GM19372 (cell line): ENCODE measurements around the gene FCHO1.

Source experiments
- ATAC-seq: cut with Tn5 transposase; IDR thresholded peaks from one replicate; pipeline ENCODE4 v1.9.1; 2021; ENCODE audit warnings: mild to moderate bottlenecking, low read depth, moderate library complexity; ENCODE audit not compliant: unreplicated experiment

The FCHO1 gene

GRCh38 chr19:17734146-17734545, 17.1 kb upstream of the FCHO1 start:
- no peak for ATAC-seq

DNA sequence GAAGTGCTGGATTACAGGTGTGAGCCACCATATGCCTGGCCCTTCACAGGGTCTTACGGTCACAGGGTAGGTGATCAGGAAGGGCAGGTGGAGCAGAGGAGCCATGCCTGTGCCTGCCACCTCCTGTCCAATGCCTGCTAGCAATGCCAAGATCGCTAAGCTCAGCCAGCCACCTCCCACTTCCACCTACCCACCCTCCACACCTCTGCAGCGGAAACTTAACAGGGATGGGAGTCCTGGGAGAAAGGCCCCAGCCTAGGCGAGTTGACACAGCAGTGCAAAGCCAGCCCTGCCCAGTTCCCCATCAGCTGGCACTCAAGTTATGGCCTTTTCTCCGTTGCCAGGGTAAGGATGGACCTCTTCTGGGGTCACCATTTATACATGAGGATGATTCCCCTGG, 15.9 kb upstream of the FCHO1 start:
- ATAC-seq = no peak

GRCh38 chr19:17737690-17738153, 13.6 kb upstream of the FCHO1 start:
- ATAC-seq = no peak

- ATAC-seq = no peak
Measured at GRCh38 chr19:17739121-17739875, 12.0 kb upstream of the FCHO1 start.

DNA sequence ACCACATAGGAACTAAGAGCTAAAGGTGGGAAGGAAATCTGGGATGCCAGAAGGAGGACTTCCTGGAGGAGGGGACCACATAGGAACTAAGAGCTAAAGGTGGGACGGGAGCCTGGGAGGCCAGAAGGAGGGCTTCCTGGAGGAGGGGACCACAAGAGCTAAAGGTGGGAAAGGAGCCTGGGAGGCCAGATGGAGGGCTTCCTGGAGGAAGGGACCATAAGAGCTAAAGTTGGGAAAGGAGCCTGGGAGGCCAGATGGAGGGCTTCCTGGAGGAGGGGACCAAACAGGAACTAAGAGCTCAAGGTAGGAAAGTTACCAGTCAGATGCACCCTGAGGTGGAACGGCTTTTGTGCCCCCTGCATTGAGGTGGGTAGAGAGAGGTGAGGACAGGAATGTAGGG, 9.8 kb upstream of the FCHO1 start:
- ATAC-seq = no peak

DNA sequence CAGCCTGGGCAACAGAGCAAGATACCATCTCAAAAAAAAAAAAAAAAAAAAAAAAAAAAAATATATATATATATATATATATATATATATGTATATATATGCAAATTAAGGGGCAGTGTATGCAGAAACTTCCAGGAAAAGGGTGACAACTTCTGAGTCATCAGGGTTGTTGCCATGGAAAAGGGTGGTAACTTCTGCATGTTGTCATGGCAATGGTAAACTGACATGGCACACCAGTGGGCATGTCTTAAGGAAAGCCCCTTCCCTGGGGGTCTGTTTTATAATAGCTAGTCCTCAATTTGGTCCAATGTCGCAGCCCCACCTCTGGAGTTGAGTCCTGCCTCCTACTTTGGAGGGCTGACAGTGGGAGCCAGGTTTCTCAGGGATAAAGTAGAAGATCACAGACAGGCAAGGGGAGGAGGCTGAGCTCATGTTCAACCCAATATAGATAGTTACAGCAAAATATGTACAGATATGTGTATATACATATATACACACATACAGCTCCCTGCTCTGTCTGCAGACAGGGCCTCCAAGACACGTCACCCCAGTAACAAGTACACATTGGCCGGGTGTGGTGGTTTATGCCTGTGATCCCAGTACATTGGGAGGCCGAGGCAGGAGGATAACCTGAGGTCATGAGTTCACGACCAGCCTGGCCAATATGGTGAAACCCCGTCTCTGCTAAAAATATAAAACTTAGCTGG, 7.2 kb upstream of the FCHO1 start:
- ATAC-seq = no peak

DNA sequence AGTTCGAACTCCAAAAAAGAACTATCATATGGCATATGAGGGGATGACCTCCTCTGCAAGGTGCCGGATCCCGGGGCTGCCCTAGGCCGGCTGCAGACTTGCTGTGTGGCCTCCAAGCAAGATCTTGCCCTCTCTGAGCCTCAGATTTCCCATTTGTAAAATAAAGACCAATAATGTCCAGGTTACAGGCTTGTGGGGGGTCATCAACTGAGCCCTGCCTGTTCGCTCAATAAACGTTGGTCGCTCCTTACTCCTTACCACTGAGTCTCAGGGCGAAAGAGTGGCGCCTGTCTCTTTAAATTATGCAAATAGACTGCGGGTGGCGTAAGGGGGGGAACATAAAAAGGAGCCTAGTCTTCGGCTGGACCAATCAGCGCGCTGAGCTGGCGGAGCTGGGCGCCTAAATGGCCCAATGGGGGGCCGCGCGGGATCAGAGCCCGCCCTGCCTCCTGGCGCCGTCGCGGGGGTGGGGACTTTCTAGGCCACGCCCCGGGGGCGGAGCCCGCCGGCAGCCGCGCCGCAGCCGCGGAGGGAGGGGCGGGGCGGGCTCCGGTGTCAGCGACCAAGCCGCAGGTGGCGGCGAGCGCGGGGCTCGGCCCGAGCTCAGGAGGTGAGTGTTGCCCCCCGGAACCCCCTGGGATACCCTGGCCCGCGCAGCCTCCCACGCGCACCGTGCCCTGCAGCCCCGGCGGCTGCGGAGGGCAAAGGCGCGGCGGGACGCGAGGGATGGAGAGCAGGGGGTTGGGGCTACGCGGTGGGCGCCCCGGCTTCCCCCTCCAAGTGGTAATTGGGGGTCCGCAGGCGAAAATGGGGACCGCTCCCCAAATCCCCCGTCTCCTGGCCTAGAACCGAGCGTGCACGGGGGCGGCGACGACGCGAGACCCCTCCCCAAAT, 3.8 kb upstream of the FCHO1 start:
- ATAC-seq = peak; percentile 82

DNA sequence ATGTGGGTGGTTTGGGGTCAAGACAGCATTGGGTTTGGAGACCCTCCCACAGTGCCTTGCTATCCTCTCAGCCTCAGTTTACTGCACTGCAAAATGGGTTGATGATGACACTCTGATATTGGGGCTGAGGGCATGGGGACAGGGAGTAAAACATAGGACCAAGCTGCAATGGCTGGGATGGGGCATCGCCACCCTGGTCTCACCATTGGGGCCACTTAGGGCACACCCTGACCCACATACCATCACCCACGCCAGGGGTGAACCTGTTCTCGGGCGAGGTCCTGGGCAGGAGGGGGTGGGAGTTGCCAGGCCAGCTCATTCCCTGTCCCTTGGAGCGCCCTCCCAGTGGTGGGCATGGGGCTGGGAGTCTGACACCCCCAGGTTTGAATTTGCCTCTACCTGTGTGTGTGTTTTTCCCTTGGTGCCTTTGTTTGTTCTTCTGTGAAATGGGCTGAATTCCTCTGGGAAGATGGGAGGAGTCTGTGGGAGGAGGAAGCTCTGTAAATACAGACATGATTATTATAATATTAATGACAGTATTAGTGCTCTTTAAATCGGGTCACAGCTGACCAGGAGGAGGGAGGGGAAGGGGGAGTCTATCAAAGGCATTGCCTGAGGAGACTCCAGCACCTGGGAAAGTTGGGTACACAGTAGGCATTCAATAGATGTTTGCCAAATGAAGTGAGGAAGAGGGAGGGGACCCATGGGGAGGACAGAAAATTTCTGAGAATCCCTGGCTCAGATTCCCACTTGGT, 2.2 kb upstream of the FCHO1 start:
- no peak for ATAC-seq

DNA sequence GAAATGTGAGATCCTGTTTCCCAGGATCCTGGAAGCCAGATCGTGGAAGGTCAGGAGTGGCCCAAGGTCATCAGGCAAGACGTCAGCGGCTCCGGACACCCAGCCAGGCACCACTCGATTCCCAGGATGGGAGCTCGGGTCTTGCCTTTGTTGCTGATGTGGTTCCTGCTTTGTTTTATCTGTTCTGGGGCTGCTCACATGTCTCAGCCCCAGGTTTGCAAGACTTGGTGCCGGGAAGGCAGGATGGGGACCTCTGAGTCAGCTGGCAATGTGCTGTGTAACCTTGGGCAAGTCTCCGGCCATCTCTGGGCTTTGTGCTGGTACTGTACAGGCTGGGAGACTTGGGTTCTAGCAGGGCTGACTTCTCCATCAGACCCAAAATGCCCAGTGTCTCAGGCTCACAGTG, 1.4 kb upstream of the FCHO1 start:
- ATAC-seq = no peak

DNA sequence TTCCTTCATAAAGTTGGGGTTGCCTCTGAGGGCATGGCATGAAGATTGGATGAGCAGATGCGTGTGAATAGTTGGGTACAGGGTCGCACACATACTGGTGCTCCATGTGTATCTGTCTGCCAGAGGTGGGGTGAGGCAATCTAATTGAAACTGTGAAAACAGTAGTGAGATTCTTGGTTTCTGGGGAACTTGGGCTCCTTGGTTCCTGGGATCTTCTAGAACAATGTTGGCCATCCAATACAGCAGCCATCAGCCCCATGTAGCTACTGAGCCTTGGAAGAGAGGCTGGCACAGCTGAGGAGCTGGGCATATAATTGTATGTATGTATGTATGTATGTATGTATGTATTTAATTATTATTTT, 616 bp downstream of the FCHO1 start:
- ATAC-seq = no peak

- no peak for ATAC-seq
Measured at GRCh38 chr19:17752865-17753639, 1.8 kb downstream of the FCHO1 start.

GRCh38 chr19:17753976-17754375, 2.7 kb downstream of the FCHO1 start:
- no peak for ATAC-seq

- peak; percentile 41 for ATAC-seq
Measured at GRCh38 chr19:17754634-17755442, 3.6 kb downstream of the FCHO1 start.

DNA sequence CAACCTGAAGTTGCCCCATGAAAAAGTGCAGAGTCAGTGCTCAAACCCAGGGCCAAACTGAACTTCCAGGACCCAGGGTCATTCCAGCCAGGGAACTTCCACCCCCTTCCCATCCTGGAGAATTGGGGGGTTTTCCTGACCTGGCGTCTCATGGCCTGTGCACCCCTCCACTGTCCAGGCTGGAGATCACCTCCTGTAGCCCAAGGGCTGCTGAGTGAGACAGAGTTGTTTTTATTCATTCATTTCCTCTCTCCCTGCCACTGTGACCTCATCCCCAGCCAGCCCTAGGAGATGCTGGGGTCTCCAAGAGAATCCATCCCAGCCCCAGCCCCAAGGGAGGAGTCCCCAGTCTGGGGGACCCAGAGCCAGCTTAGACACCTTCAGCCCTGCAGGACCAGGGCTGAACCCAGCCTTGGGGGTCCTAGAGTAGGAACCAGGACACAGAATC, 4.2 kb downstream of the FCHO1 start:
- ATAC-seq = no peak

DNA sequence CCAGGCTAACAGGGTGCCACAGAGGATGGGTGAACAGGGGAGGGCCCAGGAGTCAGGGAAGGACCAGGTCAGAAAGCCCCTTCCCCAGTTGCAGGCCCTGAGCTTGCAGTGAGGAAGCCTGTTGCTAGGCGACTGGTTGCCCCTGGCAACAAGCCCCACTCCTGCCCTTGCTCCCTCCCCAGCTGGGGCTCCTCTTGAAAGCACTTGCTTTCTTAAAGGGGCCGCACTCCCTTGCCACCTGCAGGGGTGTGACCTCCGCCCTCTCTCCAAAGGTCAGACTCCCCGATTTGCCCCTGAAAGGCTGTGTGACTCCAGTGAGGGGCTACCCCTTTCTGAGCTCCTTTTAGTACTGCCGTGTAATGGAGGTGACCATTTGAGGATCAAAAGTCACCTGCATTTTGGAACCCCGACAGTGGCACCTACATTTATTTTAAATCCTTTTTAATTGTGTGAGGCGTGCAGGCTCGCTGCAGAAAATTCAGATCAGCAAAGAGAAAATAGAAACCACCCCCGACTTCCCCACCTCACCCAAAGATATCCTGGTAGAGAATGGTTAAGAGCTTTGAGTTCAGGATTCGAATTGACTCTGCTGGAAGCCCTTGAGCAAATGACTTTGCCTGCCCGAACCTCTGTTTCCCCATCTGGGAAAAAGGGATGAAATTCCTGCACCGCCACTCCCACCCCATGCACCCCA, 4.8 kb downstream of the FCHO1 start:
- ATAC-seq = no peak

- no peak for ATAC-seq
Measured at GRCh38 chr19:17757125-17757524, 5.8 kb downstream of the FCHO1 start.

- no peak for ATAC-seq
Measured at GRCh38 chr19:17758515-17758914, 7.2 kb downstream of the FCHO1 start.

DNA sequence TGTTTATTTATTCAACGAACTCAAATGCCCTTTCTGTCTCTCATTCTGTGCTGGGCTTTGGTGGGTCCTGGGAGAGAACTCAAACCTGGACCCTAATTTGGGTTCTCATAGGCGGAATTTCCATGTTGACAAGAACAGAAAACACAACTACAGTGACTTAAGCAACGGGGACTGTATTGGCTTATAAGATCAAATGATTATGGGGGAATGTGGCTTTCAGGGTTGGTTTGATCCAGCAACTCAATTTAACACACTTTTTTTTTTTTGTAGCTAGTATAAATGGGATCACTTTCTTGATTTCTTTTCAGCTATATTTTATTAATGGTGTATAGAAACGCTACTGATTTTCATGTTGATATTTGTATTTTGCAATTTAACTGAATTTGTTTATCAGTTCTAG, 9.9 kb downstream of the FCHO1 start:
- no peak for ATAC-seq
